Aorta (tissue), 5 donors: ENCODE data around the gene ZNF350. TPM values are rescaled to one million over a fixed set of nuclear protein-coding genes. Genes with fewer than 3 reads are reported as not detected.
"Not testable (repeated sequence)": the region's sequence is repeated elsewhere in the genome, so short reads cannot be mapped to it uniquely, and the experiment has no call there.

Source experiments
- ATAC-seq: fragments of 200-7000 bp; cut with Tn5 transposase; one replicate; pipeline ENCODE4 v1.9.1; 2022; ENCODE audit warnings: moderate library complexity; ENCODE audit not compliant: low FRiP score
- DNase-seq, 2 donors: peaks; one replicate each; pipeline ENCODE4 v3.0.0-alpha.2; 2020
- H3K27ac ChIP-seq, 2 donors: one replicate each; pipeline ENCODE4 v1.5.1; 2013; ENCODE audit warnings: low read length in 2 of 2, mild to moderate bottlenecking in 2 of 2, moderate library complexity in 2 of 2, control low read depth in 1 of 2, inconsistent platforms in 1 of 2, low read depth in 1 of 2
- H3K27me3 ChIP-seq, 2 donors: one replicate each; pipeline ENCODE4 v1.6.1; 2013; ENCODE audit warnings: control low read depth in 1 of 2, low read length in 1 of 2, mild to moderate bottlenecking in 1 of 2, moderate library complexity in 1 of 2; ENCODE audit not compliant: insufficient read depth in 2 of 2, control insufficient read depth in 1 of 2
- H3K36me3 ChIP-seq, 2 donors: one replicate each; pipeline ENCODE4 v1.6.1; 2013; ENCODE audit warnings: control low read depth in 1 of 2, low read length in 1 of 2, mild to moderate bottlenecking in 1 of 2; ENCODE audit not compliant: insufficient read depth in 2 of 2, control insufficient read depth in 1 of 2
- H3K4me1 ChIP-seq, 2 donors: one replicate each; pipeline ENCODE4 v1.6.1; 2013; ENCODE audit warnings: low read length in 2 of 2, control low read depth in 1 of 2, mild to moderate bottlenecking in 1 of 2, moderate library complexity in 1 of 2; ENCODE audit not compliant: insufficient read depth in 2 of 2, control insufficient read depth in 1 of 2
- H3K4me3 ChIP-seq, 2 donors: one replicate each; pipeline ENCODE4 v1.5.1; 2013; ENCODE audit warnings: low read length in 2 of 2, control low read depth in 1 of 2, mild to moderate bottlenecking in 1 of 2
- H3K9me3 ChIP-seq: one replicate; pipeline ENCODE4 v1.6.1; 2013; ENCODE audit warnings: mild to moderate bottlenecking, low read length; ENCODE audit not compliant: control insufficient read depth
- WGBS, 2 donors: extraction: QIAGEN DNeasy Blood & Tissue Kit; methylation state at CpG; one replicate each; pipeline ENCODE4 v1.1.7; 2013; 5-methylcytosine and 5-hydroxymethylcytosine counted together
- intact Hi-C, 2 donors: fragments of 100-400 bp; cut with DNase I; formaldehyde crosslinking; loops; one replicate each; pipeline versions ENCODE4 v1.14.2 to v1.15.0; 2022
- polyA plus RNA-seq, 2 donors: library from polyadenylated mRNA; stranded (reverse); fragments of 200-250 nt; gene quantifications; one replicate each; pipeline ENCODE4 v1.2.3, GENCODE V29; 2013
- total RNA-seq, 2 donors: library from RNA; stranded (reverse); fragmentation: NEBNext Ultra II Directional; extraction: Animal tissue kit (Norgen Biotek cat#: 25700); gene quantifications; one replicate each; pipeline ENCODE4 v1.2.1, GENCODE V29; 2021
- donor health status: healthy with polysubstance abuse.
- donor health status: Bipolar disorder and iron deficiency.
- donor health status: DM: no; HTN: no; CAD: no.
- donor health status: DM: no; HTN: no; CAD: no.
- donor health status: DM: yes; HTN: yes; CAD: no.

ZNF350 gene
- total and polyA plus RNA-seq, 4 donors = 9.9 to 17.7 (median 12.6) TPM

GRCh38 chr19:51959791-51960190, 26.8 kb downstream of the ZNF350 start:
- 24 to 43% methylated on average over 4 of the region's 4 CpGs for WGBS, 2 donors
- Histone ChIP-seq H3K9me3 (peaks cover 18% of the 10 kb centered on the region), H3K4me3 (no peak overlapping the region), H3K36me3 (peaks cover 4 to 16% of the 10 kb centered on the region in 2 donors), H3K4me1 (no peaks in the 10 kb centered on the region), H3K27me3 (no peaks in the 10 kb centered on the region), H3K27ac (no peak overlapping the region)
- DNase-seq (no peak), ATAC-seq (no peak)
- intact Hi-C loops = no loop called here

DNA sequence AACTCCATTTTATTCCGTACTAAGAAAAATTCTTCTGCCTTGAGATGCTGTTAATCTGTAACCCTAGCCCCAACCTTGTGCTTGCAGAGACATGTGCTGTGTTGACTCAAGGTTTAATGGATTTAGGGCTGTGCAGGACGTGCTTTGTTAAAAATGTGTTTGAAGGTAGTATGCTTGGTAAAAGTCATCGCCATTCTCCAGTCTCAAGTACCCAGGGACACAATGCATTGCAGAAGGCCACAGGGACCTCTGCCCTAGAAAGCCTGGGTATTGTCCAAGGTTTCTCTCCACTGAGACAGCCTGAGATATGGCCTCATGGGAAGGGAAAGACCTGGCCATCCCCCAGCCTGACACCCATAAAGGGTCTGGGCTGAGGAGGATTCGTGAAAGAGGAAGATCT, 28.8 kb downstream of the ZNF350 start:
- H3K27ac ChIP-seq, H3K27me3 ChIP-seq, ATAC-seq, H3K4me1 ChIP-seq, H3K36me3 ChIP-seq, intact Hi-C loops, H3K4me3 ChIP-seq, DNase-seq: not testable (repeated sequence)
- peaks cover 16% of the 10 kb centered on the region for H3K9me3 ChIP-seq
- 77 to 82% methylated on average over 4 of the region's 4 CpGs for WGBS, 2 donors

GRCh38 chr19:51948975-51949374, 37.7 kb downstream of the ZNF350 start:
- H3K4me3 ChIP-seq = no peak overlapping the region

DNA sequence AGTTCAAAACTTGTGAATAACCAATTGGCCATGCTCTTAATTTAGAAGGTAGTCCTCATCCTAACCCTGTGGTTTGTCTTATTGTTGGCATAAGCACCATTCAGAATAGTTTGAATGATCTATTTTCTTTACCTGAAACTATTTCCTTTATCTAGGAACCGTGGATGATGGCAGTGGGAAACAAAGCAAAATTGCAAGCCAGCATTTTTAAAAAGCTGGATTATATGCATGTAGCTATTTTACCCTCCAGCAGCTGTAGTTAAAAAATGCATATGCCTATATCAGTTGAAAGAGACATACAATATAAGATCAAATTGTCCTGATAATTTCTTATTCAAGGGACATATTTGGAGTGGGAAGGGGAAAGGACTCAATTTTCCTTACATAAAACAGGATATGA, 40.0 kb downstream of the ZNF350 start:
- 82 to 95% methylated on average over 1 of the region's 1 CpG for WGBS, 2 donors

More at GRCh38 chr19:51948975-51949374, 37.7 kb downstream of the ZNF350 start:
- 9 to 11% methylated on average over 25 of the region's 25 CpGs for WGBS, 2 donors
- ATAC-seq (peak; percentile 72), DNase-seq (peak; percentile 58 to 80)
- Histone ChIP-seq H3K4me1 (no peaks in the 10 kb centered on the region), H3K27me3 (no peaks in the 10 kb centered on the region), H3K9me3 (peaks cover 31% of the 10 kb centered on the region), H3K27ac (no peak overlapping the region), H3K36me3 (peaks cover 13 to 16% of the 10 kb centered on the region in 2 donors)
- intact Hi-C loops = no loop called here

GRCh38 chr19:51944798-51945552, 41.7 kb downstream of the ZNF350 start:
- Histone ChIP-seq H3K36me3 (peaks cover 35 to 55% of the 10 kb centered on the region in 2 donors), H3K27me3 (no peaks in the 10 kb centered on the region), H3K9me3 (peaks cover 42% of the 10 kb centered on the region), H3K27ac (no peak overlapping the region), H3K4me3 (peak overlapping the region in 1 of 2 donors; percentile 15), H3K4me1 (no peaks in the 10 kb centered on the region)
- no peak for ATAC-seq
- WGBS, 2 donors = 92 to 94% methylated on average over 7 of the region's 7 CpGs
- no peak for DNase-seq
- intact Hi-C loops = no loop called here

More for the DNA sequence above, 40.0 kb downstream of the ZNF350 start:
- intact Hi-C loops = no loop called here
- no peak for ATAC-seq
- H3K4me3 ChIP-seq = no peak overlapping the region
- H3K36me3 ChIP-seq = peaks cover 25 to 39% of the 10 kb centered on the region in 2 donors
- H3K27me3 ChIP-seq = no peaks in the 10 kb centered on the region
- no peak overlapping the region for H3K27ac ChIP-seq
- peaks cover 36% of the 10 kb centered on the region for H3K9me3 ChIP-seq
- no peaks in the 10 kb centered on the region for H3K4me1 ChIP-seq
- no peak for DNase-seq

DNA sequence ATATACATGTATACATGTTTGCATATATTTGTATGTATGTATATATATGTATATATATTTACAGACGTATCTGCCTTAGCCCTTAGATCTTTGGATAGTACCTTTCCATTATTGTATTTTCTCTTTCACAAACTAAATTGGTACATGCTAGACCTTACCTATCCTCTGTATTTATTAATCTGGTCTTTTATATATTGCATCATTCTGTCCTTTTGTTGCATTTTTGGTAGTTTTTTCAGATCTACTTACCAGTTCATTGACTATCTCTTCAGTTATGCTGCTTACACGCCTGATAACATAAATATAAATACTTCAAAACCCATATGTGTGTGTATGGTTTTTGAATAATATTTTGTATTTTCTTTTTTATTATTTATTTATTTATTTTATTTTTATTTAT, 47.7 kb downstream of the ZNF350 start:
- Histone ChIP-seq H3K9me3 (peaks cover 41% of the 10 kb centered on the region), H3K27ac (no peak overlapping the region), H3K4me3 (no peak overlapping the region), H3K27me3 (no peaks in the 10 kb centered on the region), H3K36me3 (peaks cover 47 to 74% of the 10 kb centered on the region in 2 donors), H3K4me1 (no peaks in the 10 kb centered on the region)
- DNase-seq = no peak
- WGBS, 2 donors = 96 to 99% methylated on average over 2 of the region's 2 CpGs
- intact Hi-C loops = no loop called here
- ATAC-seq = no peak

GRCh38 chr19:51931921-51932320, 54.7 kb downstream of the ZNF350 start:
- WGBS, 2 donors = 88 to 92% methylated on average over 8 of the region's 8 CpGs
- ATAC-seq = no peak
- Histone ChIP-seq H3K27ac (no peak overlapping the region), H3K4me1 (no peaks in the 10 kb centered on the region), H3K9me3 (peaks cover 21% of the 10 kb centered on the region), H3K27me3 (no peaks in the 10 kb centered on the region), H3K36me3 (peaks cover 18 to 28% of the 10 kb centered on the region in 2 donors), H3K4me3 (no peak overlapping the region)
- no peak for DNase-seq
- intact Hi-C loops = no loop called here

GRCh38 chr19:51927859-51928258, 58.8 kb downstream of the ZNF350 start:
- WGBS, 2 donors = 31 to 32% methylated on average over 13 of the region's 13 CpGs
- H3K27ac ChIP-seq = no peak overlapping the region
- DNase-seq = no peak
- no peaks in the 10 kb centered on the region for H3K4me1 ChIP-seq
- no peak for ATAC-seq
- peaks cover 7% of the 10 kb centered on the region for H3K9me3 ChIP-seq
- H3K27me3 ChIP-seq = no peaks in the 10 kb centered on the region
- peaks cover under 1 to 2% of the 10 kb centered on the region in 2 donors for H3K36me3 ChIP-seq
- H3K4me3 ChIP-seq = peak overlapping the region; percentile 88
- intact Hi-C loops = loop anchor here (1.0 to 10.0 kb wide), 2 partner anchors 57 to 121 kb away; partner anchors contain the start of gene ZNF350 (in 1 of the 2)
